ENCODE results near the gene DLG2.
A peak's percentile ranks its signal among the peaks of the same experiment; 100 is the strongest.

Gene DLG2

DNA sequence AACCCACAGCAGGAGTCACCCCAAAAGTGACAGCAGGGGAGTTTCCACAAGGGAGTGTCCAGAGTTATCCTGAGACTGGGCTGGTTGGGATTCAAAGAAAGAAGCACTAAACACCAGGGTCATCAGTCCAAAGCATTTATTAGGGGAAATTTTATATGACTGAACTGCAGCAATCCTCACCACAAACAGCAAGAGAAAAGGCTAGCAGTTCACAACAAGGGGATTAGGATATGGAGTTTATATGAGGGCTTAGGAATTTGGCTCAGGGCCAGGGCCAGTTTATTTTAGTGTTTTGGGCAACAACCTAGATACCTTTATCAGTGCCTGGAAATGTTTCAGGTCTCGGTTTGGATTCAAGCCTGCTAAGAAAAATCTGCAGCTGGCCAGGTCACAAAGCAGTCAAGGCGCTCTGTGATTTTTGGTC lies 16.1 kb upstream of the DLG2 start:
- H3K27ac ChIP-seq (replicated peaks): no peak overlapping the region
- H3K27me3 ChIP-seq (ENCODE audit: insufficient read depth, poor library complexity, severe bottlenecking): no peaks in the 10 kb centered on the region
- no peak for DNase-seq (ENCODE audit: low read depth in 1 of 2, low spot score in 1 of 2)
- H3K4me3 ChIP-seq (replicated peaks; ENCODE audit: insufficient read depth, low read length): no peak overlapping the region
- no peak for TF ChIP-seq POLR2AphosphoS5 (IDR thresholded peaks at IDR 0.05; ENCODE audit: low read depth)

GRCh38 chr11:85634747-85635146 lies 7.6 kb upstream of the DLG2 start:
- Histone ChIP-seq H3K27ac (replicated peaks) (no peak overlapping the region), H3K27me3 (ENCODE audit: insufficient read depth, poor library complexity, severe bottlenecking) (no peaks in the 10 kb centered on the region), H3K4me3 (replicated peaks; ENCODE audit: insufficient read depth, low read length) (no peak overlapping the region)
- TF ChIP-seq CTCF (IDR thresholded peaks at IDR 0.05; ENCODE audit: insufficient read depth, low read length) (no peak), POLR2AphosphoS5 (IDR thresholded peaks at IDR 0.05; ENCODE audit: low read depth) (no peak), SPI1 (IDR thresholded peaks at IDR 0.05; ENCODE audit: borderline replicate concordance, low read depth) (no peak), GABPA (IDR thresholded peaks at IDR 0.05; ENCODE audit: low read depth) (no peak), REST (IDR thresholded peaks at IDR 0.05; ENCODE audit: insufficient replicate concordance, low read depth) (no peak)
- DNase-seq (ENCODE audit: low read depth in 1 of 2, low spot score in 1 of 2): no peak

DNA sequence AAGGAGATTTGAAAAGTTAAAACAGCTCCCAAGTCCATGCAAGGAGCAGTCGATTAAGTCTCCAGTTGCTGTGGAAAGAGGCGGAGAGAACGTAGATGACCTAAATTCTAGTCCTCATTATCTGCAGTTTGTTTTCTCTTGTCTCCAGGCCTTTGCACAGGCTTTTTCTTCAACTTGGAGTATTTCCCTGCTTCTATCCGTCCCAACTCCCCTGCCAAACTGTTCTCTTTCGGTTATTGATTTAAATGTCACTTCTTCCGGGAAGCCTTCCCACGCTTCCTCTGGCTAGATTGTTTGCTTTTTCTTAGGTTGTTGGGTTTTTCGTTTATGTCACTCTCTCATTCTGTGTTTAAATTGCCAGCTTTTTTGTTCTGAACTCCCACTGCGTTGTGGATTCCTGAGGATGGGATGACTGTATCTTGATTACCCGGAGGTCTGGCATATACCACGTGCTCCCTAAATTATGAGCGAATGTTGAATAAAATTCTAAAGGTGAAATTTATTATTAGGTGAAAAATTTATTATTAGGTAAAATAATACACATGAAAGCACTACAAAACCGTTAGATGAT lies 1.7 kb upstream of the DLG2 start:
- Histone ChIP-seq H3K4me3 (replicated peaks; ENCODE audit: insufficient read depth, low read length) (peak overlapping the region; percentile 87), H3K27me3 (ENCODE audit: insufficient read depth, poor library complexity, severe bottlenecking) (no peaks in the 10 kb centered on the region), H3K27ac (replicated peaks) (peak overlapping the region; percentile 73)
- DNase-seq (ENCODE audit: low read depth in 1 of 2, low spot score in 1 of 2): no peak
- no peak for TF ChIP-seq SPI1 (IDR thresholded peaks at IDR 0.05; ENCODE audit: borderline replicate concordance, low read depth)
- no peak for TF ChIP-seq REST (IDR thresholded peaks at IDR 0.05; ENCODE audit: insufficient replicate concordance, low read depth)
- TF ChIP-seq CTCF (IDR thresholded peaks at IDR 0.05; ENCODE audit: insufficient read depth, low read length): no peak

DNA sequence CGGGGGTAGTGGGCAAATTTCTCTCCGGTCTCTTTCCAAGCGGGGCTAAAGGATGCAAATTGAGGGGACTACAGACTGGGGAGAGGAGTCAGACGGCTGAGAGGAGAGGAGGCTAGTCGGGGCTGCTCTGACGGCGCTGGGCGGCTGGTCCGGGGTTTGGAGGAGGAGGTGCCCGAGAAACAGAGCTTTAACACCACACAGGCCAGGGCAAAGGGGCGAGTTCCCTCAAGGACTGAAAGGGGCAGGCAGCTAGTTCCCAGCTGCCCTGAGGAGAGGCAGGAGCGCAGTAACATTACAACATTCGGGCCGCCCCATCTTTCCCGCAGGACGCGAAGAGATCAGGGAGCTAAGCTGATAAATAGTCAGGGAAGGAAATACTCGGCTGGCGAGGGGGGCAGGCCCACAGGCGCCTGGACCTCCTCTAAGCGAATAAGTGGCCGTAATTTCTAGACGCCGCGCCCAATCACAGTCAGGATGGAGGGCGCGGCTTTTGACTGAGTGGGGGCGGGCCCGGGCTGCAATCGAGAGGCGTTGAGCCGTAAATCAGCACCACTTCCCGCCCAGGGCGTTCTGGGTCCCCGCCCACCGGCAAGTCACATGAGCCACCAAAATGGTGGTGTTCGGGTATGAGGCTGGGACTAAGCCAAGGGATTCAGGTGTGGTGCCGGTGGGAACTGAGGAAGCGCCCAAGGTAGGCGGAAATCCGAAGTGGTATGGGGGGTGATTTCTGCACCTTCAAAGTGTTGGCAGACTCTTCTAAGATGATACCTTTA lies 1.0 kb upstream of the DLG2 start, which contains the start of gene TMEM126B:
Gene TMEM126B, plus strand, starts transcription at position 596 of the 773 bp plus-strand sequence. Its CDS starts 15 bp downstream, at position 611.
- Histone ChIP-seq H3K4me3 (replicated peaks; ENCODE audit: insufficient read depth, low read length) (peak within 1 kb of the TSS; percentile 87), H3K27ac (replicated peaks) (peak within 1 kb of the TSS; percentile 73), H3K27me3 (ENCODE audit: insufficient read depth, poor library complexity, severe bottlenecking) (no peaks in the 10 kb centered on the region)
- peak; percentile 85 to 97 for DNase-seq (ENCODE audit: low read depth in 1 of 2, low spot score in 1 of 2)
- TF ChIP-seq SPI1 (IDR thresholded peaks at IDR 0.05; ENCODE audit: borderline replicate concordance, low read depth) (peak; percentile 43; the same call in 1 of the 2 replicates), REST (IDR thresholded peaks at IDR 0.05; ENCODE audit: insufficient replicate concordance, low read depth) (peak; percentile 54), CTCF (IDR thresholded peaks at IDR 0.05; ENCODE audit: insufficient read depth, low read length) (no peak), POLR2AphosphoS5 (IDR thresholded peaks at IDR 0.05; ENCODE audit: low read depth) (peak; percentile 87), GABPA (IDR thresholded peaks at IDR 0.05; ENCODE audit: low read depth) (no peak)
